NCI-H526 (cell line): ENCODE data around the gene PDCD11.

Experiments
- DNase-seq, 2 experiments: peaks; one replicate each; lab custom pipeline; 2025; lab: John Stamatoyannopoulos, UW

PDCD11 gene

DNA sequence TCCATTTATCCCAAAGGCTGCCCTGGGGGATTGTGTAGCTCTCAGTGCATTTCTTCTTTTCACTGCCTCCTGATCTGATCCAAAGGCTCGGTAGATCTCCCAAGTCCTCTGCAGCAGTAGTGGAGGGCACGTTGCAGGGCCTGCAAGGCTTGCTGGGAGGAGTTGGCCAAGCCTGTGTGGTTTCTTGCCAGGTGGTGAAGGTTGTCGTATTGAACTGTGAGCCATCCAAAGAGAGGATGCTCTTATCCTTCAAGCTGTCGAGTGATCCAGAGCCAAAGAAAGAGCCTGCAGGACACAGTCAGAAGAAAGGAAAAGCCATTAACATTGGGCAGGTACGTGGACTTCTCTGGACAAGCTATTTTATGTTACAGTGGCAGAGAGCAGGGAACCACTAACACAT lies 21.2 kb downstream of the PDCD11 start:
- no peak for DNase-seq

DNA sequence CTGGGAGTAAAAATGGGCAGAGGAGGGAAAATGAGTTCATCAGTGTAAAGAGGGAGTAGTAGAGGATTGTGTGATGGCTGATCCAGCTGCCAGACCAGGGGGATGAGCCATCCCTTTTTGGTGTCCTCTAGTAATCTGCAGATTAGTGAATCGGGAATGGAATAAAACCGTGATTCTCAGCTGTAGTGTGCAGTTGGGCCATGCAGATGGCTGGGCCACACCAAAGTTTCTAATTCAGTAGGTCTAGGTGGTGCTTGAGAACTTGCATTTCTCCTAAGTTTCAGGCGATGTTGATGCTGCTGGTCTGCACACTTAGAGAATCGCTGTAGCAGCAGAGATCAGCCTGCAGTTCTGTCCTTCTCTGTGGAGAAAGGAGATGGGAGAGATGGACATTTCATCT lies 22.7 kb downstream of the PDCD11 start:
- no peak for DNase-seq

DNA sequence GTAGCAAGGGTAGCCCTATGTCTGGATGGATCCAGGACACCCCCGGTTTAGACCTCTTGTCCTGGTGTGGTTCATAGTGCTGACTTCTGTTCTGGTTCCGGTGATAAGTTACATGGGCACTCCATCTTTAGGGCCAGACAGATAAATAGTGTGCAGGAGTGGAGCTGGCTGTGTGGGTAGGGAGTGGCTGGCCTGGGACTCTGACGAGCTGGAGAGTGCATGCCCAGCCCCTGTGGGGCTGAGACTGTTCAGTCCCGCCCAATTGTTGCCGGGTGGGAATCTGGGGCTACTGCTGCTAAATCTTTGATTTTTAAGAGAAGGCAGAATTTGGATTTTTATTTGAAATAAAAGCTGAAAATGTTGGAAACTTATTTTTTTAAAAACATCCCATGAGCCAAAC lies 27.3 kb downstream of the PDCD11 start:
- no peak for DNase-seq

DNA sequence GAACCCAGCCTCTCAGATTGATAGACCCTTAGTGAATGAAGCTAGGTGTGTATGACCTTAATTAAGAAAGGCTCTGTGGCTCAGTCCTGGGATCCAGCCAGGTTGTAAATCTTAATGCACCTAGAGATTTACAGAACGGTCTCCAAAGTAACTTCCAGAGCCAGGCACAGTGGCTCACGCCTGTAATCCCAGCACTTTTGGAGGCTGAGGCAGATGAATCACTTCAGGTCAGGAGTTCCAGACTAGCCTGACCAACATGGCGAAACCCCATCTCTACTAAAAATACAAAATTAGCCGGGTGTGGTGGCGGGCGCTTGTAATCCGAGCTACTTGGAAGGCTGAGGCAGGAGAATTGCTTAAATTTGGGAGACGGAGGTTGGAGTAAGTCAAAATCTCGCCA lies 31.4 kb downstream of the PDCD11 start:
- no peak for DNase-seq

DNA sequence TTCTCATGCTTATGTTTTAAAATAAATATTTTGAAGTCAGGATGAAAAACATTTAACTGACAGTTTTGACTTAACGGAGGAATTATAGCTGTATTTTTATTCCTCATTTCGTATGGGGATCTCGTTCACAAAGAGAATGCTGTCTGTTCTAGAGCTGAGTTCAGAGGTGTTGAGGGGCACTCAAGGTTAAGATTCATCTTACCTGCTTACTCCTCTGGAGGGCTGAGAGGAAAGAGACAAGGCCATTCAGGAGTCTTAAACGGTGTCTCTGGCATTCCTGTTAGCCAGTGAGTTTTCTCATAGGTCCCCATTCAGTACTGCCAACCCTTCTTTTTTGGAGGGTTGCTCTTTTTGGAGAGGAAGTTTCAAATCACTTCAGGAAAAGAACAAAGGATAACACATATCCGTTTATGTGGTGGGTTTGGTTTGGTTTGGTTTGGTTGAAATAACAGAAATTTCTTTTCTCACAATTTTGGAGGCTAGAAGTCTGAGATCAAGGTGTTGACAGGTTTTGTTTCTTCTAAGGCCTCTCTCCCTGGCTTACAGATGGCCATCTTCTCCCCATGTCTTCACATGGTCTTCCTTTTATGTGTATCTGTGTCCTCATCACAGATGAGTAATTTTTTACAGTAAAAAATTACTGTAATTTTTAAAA lies 32.7 kb downstream of the PDCD11 start:
- no peak for DNase-seq

DNA sequence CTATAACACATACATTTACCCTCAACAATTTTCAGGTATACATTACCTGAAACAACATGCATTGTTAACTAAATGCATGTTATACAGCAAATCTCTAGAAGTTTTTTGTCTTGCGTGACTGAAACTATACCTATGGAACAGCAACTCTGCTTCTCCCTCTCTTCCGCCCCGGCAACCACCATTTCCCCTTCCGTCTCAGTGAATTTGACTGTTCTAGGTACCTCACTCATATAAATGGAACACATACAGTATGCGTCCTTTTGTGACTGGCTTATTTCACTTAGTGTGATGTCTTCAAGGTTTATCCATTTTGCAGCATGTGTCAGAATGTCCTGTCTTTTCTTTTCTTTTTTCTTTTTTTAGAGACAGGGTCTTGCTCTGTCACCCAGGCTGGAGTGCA lies 33.2 kb downstream of the PDCD11 start:
- no peak for DNase-seq

DNA sequence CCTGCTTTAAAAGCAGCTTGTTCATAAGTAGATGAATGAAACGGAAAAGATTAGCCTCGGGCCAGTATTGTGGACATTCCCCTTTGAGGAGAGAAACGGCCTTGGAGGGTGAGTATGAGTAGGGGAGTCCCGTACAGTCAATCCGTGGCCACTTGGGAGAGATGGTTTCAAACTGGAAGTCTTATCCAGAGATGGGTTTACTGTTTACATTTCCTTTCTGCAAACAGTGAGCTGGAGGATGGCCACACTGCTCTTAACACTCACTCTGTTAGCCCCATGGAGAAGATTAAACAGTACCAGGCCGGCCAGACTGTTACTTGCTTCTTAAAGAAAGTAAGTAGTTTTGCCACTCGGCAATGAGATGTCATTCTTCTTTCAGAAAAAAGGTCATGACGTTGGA lies 35.5 kb downstream of the PDCD11 start:
- DNase-seq: no peak

DNA sequence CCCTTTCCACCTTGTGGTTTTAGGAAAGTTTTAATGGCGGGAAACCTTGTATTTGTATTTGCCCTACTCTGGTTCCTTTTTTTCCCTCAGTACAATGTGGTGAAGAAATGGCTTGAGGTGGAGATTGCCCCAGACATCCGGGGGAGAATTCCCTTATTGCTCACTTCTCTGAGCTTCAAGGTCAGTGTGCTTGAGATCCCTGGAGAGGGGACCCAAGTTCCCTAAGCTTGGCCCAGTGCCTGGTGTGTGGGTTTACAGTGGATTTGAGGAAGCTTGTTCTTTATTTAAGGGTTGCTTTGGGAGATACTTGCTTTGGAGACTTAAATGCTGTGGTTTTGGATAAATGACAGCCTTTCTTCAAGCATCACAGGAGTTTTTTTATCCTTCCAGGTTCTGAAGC lies 37.4 kb downstream of the PDCD11 start:
- no peak for DNase-seq

DNA sequence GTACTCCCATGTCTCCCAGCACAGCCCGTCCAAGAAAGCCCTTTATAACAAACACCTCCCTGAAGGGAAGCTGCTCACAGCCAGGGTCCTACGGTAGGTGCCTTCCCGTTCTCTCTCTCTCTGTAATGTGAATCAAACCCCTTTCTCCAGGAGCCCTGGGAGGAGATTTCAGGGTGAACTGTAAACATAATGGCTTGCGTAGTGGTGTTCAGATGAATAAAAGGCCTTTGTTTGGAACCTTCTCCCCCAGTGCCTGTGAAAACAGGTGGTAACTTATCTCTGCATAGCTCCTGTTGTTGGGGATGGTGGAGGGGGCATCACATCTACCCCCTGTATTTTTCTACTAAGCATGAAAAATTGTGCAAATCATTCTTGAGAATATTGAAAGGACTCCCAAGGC lies 43.4 kb downstream of the PDCD11 start:
- no peak for DNase-seq

DNA sequence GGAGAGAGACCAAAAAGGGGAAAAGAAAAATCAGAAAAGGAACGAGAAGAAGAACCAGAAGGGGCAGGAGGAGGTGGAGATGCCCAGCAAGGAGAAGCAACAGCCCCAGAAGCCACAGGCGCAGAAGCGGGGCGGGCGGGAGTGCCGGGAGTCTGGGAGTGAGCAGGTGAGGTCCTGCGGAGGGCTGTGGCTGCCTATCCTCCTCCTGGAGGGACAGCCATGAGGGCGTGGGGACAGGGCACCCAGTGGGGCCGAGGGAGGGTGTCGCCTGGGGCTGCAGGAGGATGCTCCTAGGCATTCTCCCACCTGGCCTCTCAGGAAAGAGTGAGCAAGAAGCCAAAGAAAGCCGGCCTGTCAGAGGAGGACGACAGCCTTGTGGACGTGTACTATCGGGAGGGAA lies 44.0 kb downstream of the PDCD11 start:
- no peak for DNase-seq

DNA sequence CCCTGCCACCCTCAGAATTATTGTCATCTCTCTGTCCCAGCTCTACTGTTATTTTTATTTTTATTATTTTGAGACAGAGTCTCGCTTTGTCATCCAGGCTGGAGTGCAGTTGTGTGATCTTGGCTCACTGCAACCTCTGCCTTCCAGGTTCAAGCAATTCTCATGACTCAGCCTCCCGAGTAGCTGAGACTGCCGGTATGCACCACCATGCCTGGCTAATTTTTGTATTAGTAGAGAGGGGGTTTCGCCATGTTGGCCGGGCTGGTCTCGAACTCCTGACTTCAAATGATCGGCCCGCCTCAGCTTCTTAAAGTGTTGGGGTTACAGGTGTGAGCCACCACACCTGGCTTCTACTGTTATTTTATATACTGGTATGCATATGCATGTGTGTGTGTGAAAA lies 44.8 kb downstream of the PDCD11 start:
- DNase-seq: no peak

DNA sequence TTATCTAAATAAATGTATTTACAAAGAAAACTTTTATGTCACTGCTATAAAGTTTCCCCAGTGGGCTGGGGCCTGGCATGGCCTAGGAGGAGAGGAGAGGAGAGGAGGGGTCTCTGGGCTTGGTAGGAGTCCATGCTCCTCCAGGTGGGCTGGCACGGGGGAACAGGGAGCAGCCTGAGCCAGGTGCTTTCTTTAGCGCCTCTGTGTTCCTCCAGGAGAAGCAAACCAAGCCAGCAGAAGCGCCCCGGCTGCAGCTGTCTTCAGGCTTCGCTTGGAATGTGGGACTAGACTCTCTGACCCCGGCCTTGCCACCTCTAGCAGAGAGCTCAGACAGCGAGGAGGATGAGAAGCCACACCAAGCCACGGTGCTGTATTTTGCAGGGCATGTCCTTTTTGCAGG lies 45.2 kb downstream of the PDCD11 start:
- DNase-seq: no peak

DNA sequence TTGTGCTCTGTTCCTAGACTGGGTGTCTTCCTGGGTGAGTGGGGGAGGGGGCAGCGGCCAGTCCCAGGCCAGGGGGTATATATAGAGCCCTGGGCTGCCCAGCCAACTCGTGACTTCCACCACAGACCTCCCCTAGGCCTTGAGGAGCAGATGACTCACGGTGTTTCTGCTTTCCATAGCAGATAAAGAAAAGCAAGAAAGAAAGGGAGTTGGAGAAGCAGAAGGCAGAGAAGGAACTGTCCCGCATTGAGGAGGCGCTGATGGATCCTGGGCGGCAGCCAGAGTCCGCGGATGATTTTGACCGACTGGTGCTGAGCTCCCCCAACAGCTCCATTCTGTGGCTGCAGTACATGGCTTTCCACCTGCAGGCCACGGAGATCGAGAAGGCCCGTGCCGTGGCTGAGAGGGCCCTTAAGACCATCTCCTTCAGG lies 45.6 kb downstream of the PDCD11 start:
- no peak for DNase-seq

DNA sequence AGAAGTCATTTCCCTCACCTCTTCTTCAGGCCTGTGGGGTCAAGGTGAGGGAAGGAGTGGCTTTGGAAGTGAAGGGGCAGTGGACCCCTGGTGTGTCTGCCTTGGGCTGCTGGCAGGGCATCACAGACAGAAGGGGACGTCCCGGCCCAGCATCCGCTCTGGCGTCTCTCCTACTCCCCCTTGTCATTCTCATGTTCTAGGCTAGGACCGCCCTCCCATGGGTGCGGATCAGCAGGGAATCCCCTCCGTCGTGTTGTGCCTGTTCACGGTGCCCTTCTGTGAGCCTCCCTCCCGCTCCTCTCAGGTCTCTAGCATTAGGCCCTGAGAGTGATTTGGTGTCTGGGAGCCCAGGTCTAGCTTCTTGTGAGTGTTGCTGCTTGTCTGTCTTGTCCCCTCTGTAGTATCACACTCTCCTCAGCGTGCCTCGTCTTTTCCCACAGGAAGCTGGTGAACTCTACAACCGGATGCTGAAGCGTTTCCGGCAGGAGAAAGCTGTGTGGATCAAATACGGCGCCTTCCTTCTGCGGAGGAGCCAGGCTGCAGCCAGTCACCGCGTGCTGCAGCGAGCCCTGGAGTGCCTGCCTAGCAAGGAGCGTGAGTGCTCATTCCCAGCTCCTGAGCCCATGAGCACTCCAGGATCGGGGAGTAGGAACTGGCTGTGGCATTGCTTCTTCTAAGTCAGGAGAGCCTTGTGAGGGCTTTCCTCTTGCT lies 47.2 kb downstream of the PDCD11 start:
- DNase-seq: no peak

DNA sequence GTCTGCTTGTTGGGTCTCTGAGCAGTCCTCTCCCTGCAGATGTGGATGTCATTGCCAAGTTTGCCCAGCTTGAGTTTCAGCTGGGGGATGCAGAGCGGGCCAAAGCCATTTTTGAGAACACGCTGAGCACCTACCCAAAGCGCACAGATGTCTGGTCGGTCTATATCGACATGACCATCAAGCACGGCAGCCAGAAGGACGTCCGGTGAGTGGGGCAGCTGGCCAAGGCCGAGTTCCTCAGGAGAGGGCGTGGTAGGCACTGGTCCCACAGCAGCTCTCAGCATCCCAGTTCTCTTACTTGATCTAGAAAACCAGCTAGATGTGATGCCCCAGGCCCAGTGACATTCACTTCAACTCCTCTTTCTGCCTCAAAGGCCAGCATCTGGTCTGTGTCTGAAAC lies 48.1 kb downstream of the PDCD11 start:
- DNase-seq: no peak

DNA sequence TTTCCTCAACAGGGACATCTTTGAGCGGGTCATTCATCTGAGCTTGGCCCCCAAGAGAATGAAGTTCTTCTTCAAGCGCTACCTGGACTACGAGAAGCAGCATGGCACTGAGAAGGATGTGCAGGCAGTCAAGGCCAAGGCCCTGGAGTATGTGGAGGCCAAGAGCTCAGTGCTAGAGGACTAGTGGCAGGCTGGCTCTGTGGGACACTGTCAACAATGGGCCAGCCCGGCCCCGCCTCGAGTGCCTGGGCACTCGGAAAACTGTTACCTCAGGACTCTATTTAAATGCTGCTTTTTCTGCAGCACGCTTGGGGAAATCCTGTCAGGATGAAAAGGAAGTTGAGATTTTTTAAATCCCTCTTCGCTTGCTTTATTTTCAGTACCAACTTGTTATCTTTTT lies 48.9 kb downstream of the PDCD11 start:
- DNase-seq: no peak

DNA sequence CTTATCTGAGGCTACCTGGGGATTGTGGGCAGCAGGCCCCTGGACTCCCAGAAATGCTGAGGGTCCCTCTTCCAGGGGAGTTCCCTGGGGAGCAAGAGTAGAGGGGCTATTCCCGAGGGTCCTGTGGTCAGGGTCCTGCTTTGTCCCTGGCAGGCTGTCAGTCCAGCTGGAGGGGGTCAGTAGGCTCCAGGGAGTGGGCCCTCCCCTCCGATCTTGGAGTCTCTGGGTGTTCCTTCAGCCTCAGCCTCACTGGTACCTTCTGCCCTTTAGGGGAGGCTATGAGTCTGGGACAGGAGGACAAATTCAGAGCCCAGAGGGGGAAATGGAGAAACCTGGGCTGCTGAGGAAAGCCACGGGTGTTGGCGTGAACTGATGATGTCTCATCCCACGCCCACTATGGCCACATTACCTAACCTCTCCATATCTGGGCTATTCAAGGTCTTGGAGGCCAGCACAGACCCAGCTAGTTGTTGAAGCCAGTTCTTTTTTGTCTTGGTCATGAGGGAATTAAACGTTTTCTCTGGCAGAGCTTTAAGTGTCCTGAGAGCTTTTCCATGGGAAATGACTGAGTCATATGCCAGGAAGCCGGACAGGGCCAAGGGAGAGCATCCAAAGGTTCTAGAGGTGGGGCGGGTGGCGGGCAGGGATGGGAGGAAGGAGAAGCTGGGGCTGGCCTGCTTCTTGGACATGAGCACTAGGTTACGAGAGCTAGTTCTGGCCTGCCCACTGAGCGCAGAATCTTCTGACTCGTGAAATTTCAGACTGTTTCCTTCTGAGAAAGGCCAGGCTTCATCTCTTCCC lies 49.5 kb downstream of the PDCD11 start:
- no peak for DNase-seq

DNA sequence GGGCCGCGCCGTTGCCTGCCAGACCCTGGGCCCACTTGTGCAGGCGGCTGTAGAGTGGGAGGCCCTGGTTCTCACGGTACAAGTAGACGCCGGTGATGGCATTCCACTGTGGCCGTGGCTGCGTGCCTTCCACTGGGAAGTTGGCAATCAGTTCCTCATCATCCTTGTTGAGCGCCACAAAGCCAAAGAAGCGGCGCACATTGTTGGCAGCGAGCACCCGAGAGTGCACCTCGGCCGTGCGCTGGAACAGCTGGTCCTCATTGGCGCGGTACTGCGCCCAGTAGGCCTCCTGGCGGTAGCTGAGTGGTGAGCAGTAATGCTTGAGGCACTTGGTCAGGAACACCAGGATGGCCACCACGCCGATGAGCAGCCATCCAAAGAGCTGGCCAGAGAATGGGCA lies 50.8 kb downstream of the PDCD11 start:
- DNase-seq: no peak

DNA sequence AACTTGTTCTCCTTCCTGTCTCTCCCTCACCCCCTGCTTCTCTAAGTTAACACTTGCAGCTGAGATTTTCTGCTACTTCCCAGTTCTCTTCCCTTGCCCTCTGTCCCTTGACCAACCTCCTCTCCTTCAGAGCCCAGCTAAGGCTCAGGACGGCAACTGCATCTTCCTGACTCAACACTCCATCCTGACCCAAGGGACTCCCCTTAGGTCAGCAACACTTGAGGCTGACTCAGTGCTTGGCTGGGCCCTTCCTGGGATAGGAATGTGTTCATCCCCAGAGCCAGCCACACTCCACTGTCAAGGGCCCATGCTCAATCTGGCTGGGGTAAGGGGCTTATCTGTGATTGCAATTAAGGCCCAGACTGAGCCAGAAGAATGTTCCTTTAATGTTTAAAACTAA lies 52.3 kb downstream of the PDCD11 start:
- no peak for DNase-seq

DNA sequence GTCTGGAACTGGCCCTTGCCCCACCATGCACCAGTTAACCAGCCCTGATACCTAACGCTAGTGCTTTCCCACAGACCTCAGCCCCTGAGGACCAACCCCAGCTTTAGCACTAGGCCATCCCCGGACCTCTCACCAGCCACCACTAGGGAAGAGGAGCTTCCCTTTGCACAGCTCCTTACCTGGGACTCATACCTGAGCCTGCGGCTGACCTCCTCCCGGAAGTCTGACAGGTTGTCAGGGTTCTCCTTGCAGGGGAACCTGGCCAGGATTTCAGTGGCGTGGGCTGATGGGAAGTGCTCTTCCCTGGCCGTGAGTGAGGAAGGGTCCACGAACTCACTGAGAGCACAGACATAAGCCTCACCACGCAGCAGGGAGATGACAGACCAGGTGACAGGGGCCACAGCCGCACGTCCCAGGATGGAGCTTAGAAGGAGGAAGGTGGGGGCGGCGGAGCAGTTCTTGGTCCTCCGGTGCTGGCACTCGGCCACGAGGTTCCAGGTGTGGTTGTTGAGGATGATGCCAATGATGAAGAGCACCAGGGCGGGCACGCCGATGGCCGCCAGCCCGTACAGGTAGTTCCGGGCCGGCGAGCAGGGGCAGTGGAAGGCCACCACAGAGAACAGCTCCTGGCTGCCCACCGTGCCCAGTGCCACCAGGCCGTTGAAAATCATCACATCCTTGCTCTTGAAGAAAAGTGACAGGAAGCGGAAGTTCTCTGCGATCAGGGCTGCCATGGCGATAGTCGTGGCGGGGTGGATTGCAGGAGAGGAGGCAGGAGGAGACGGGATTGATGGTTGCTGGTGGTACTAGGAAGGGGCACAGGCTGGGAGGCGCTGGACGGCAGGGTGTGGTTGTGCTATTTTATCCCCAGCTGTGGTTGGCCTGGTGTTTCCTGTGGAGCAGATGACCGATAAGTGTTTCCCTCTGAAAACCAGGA lies 53.0 kb downstream of the PDCD11 start:
- no peak for DNase-seq

DNA sequence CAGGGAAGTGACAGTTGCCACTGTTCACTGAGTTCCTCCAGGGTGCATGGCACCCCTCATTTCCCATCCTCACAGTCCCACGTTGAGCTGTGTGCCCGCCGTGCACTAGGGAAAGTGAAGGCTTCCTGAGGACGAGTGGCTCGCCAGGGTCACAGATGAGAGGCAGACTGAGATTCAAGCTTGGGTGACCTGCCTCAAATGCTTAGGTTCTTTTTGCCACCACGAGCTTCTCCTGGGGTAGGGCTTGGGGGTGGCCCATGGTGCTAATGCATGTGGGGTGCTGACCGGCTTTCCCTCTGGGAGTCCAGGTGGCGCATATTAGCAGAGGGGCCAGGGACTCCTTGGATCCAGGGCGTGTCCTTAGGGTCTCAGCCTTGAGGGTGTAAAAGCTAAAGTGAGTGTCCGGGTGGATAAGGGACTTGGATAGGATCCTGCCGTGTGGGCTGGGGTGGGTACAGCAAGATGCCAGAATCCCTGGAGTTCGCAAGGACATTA lies 53.8 kb downstream of the PDCD11 start:
- DNase-seq: no peak
